Femur (tissue), 1 donor: Measurements from ENCODE around the gene NCOA5.
A peak's percentile ranks its signal among the peaks of the same experiment; 100 is the strongest.

Experiments used
- DNase-seq: peaks from one replicate; pipeline ENCODE4 v3.0.0-alpha.2; 2017

NCOA5 gene

GRCh38 chr20:46058599-46059281, 31.0 kb downstream of the NCOA5 start:
- DNase-seq: no peak

GRCh38 chr20:46057856-46058598, 31.7 kb downstream of the NCOA5 start:
- DNase-seq: peak; percentile 55

- peak; percentile 78 for DNase-seq
Measured at GRCh38 chr20:46056970-46057855, 32.5 kb downstream of the NCOA5 start.

GRCh38 chr20:46056027-46056833, 33.5 kb downstream of the NCOA5 start:
- no peak for DNase-seq

- DNase-seq: no peak
Measured at GRCh38 chr20:46055269-46055668, 34.5 kb downstream of the NCOA5 start.

- no peak for DNase-seq
Measured at GRCh38 chr20:46054606-46055005, 35.2 kb downstream of the NCOA5 start.

- DNase-seq: no peak
Measured at GRCh38 chr20:46053416-46053815, 36.3 kb downstream of the NCOA5 start.

- no peak for DNase-seq
Measured at GRCh38 chr20:46051556-46052308, 38.0 kb downstream of the NCOA5 start.

- DNase-seq: no peak
Measured at GRCh38 chr20:46050885-46051284, 38.9 kb downstream of the NCOA5 start.

GRCh38 chr20:46050444-46050843, 39.3 kb downstream of the NCOA5 start:
- DNase-seq: no peak

GRCh38 chr20:46049815-46050214, 39.9 kb downstream of the NCOA5 start:
- no peak for DNase-seq

GRCh38 chr20:46049190-46049589, 40.6 kb downstream of the NCOA5 start:
- DNase-seq: no peak

- no peak for DNase-seq
Measured at GRCh38 chr20:46047821-46048220, 41.9 kb downstream of the NCOA5 start.

- DNase-seq: no peak
Measured at GRCh38 chr20:46046588-46047310, 43.0 kb downstream of the NCOA5 start.

GRCh38 chr20:46044896-46045295, 44.9 kb downstream of the NCOA5 start:
- DNase-seq: no peak

GRCh38 chr20:46043556-46043955, 46.2 kb downstream of the NCOA5 start:
- no peak for DNase-seq

- DNase-seq: peak; percentile 65
Measured at GRCh38 chr20:46040902-46041535, 48.7 kb downstream of the NCOA5 start.

GRCh38 chr20:46037036-46037435, 52.7 kb downstream of the NCOA5 start:
- no peak for DNase-seq

GRCh38 chr20:46036370-46036769, 53.4 kb downstream of the NCOA5 start:
- DNase-seq: no peak

GRCh38 chr20:46035713-46036112, 54.0 kb downstream of the NCOA5 start:
- DNase-seq: no peak

GRCh38 chr20:46035253-46035652, 54.5 kb downstream of the NCOA5 start:
- no peak for DNase-seq
